Thymus (tissue), 14 donors: ENCODE measurements around the gene SLCO1B1. TPM values are rescaled to one million over a fixed set of nuclear protein-coding genes. Genes with fewer than 3 reads are reported as not detected.
"Not testable (repeated sequence)": the region's sequence is repeated elsewhere in the genome, so short reads cannot be mapped to it uniquely, and the experiment has no call there.

Source experiments
- DNase-seq, 9 donors: peaks; one replicate each; pipeline ENCODE4 v3.0.0-alpha.2; 2013; ENCODE audit warnings: low spot score in 9 of 9, low read depth in 6 of 9, missing footprints in 1 of 9
- H3K27ac ChIP-seq, 2 donors: one replicate each; pipeline ENCODE4 v1.5.1; 2013; ENCODE audit warnings: control low read depth in 1 of 2, low read depth in 1 of 2, low read length in 1 of 2, mild to moderate bottlenecking in 1 of 2, moderate library complexity in 1 of 2
- H3K27me3 ChIP-seq, 2 donors: one replicate each; pipeline ENCODE4 v1.5.1; 2013; ENCODE audit warnings: low read length in 1 of 2; ENCODE audit not compliant: control insufficient read depth in 2 of 2, insufficient read depth in 1 of 2
- H3K36me3 ChIP-seq, 2 donors: one replicate each; pipeline ENCODE4 v1.5.1; 2013; ENCODE audit warnings: low read length in 1 of 2, mild to moderate bottlenecking in 1 of 2, moderate library complexity in 1 of 2; ENCODE audit not compliant: control insufficient read depth in 2 of 2, insufficient read depth in 2 of 2
- H3K4me1 ChIP-seq, 2 donors: one replicate each; pipeline ENCODE4 v1.5.1; 2013; ENCODE audit warnings: low read length in 2 of 2; ENCODE audit not compliant: control insufficient read depth in 2 of 2, insufficient read depth in 2 of 2
- H3K4me3 ChIP-seq, 2 donors: one replicate each; pipeline ENCODE4 v1.5.1; 2013; ENCODE audit warnings: low read length in 2 of 2, control low read depth in 1 of 2, mild to moderate bottlenecking in 1 of 2
- H3K9me3 ChIP-seq, 2 donors: one replicate each; pipeline ENCODE4 v1.5.1; 2013; ENCODE audit warnings: low read length in 1 of 2, mild to moderate bottlenecking in 1 of 2; ENCODE audit not compliant: control insufficient read depth in 2 of 2, insufficient read depth in 1 of 2
- WGBS: extraction: QIAGEN DNeasy Blood & Tissue Kit; methylation state at CpG from one replicate; pipeline ENCODE4 v1.1.7; 2013; 5-methylcytosine and 5-hydroxymethylcytosine counted together
- long read RNA-seq, 10 donors: transcript quantifications; one replicate each; lab custom pipeline, GENCODE V29; 2026
- polyA plus RNA-seq: library from polyadenylated mRNA; stranded (reverse); fragments of 200-250 nt; gene quantifications from one replicate; pipeline ENCODE4 v1.2.3, GENCODE V29; 2013
- total RNA-seq: library from RNA; stranded (reverse); fragments of 120-200 nt; gene quantifications from one replicate; pipeline ENCODE4 v1.2.4, GENCODE V29; 2013
- donor health status: healthy.

SLCO1B1 gene, protein sequence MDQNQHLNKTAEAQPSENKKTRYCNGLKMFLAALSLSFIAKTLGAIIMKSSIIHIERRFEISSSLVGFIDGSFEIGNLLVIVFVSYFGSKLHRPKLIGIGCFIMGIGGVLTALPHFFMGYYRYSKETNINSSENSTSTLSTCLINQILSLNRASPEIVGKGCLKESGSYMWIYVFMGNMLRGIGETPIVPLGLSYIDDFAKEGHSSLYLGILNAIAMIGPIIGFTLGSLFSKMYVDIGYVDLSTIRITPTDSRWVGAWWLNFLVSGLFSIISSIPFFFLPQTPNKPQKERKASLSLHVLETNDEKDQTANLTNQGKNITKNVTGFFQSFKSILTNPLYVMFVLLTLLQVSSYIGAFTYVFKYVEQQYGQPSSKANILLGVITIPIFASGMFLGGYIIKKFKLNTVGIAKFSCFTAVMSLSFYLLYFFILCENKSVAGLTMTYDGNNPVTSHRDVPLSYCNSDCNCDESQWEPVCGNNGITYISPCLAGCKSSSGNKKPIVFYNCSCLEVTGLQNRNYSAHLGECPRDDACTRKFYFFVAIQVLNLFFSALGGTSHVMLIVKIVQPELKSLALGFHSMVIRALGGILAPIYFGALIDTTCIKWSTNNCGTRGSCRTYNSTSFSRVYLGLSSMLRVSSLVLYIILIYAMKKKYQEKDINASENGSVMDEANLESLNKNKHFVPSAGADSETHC
- not detected for total RNA-seq
- not detected for polyA plus RNA-seq
- long read RNA-seq, donor 1 = 0 reads
- long read RNA-seq, donor 2 = 0 reads
- long read RNA-seq, donor 3 = 0 reads
- long read RNA-seq, donor 4 = 0 reads
- long read RNA-seq, donor 5 = 0 reads
- long read RNA-seq, donor 6 = 0 reads
- long read RNA-seq, donor 7 = 0 reads
- long read RNA-seq, donor 8 = 0 reads
- long read RNA-seq, donor 9 = 0 reads
- long read RNA-seq, donor 10 = 0 reads

GRCh38 chr12:21130998-21131397, at the start of gene SLCO1B1:
Gene SLCO1B1, plus strand, starts transcription at chr12:21131194. Its CDS starts 10,381 bp downstream, at chr12:21141575.
- Histone ChIP-seq H3K4me3 (no peak within 1 kb of the TSS), H3K27ac (no peak within 1 kb of the TSS), H3K27me3 (no peaks in the 10 kb centered on the region), H3K9me3 (no peaks in the 10 kb centered on the region), H3K36me3 (no peaks in the 10 kb centered on the region), H3K4me1 (no peaks in the 10 kb centered on the region)
- 88% methylated on average over 3 of the region's 3 CpGs for WGBS
- no peak for DNase-seq

DNA sequence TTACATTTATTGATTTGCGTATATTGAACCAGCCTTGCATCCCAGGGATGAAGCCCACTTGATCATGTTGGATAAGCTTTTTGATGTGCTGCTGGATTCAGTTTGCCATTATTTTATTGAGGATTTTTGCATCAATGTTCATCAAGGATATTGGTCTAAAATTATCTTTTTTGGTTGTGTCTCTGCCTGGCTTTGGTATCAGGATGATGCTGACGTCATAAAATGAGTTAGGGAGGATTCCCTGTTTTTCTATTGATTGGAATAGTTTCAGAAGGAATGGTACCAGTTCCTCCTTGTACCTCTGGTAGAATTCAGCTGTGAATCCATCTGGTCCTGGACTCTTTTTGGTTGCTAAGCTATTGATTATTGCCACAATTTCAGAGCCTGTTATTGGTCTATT, 46.2 kb upstream of the SLCO1B1 start:
- not testable (repeated sequence) for H3K27ac ChIP-seq, H3K4me1 ChIP-seq, DNase-seq, H3K4me3 ChIP-seq, H3K27me3 ChIP-seq, H3K36me3 ChIP-seq, H3K9me3 ChIP-seq
- 64% methylated on average over 1 of the region's 2 CpGs for WGBS

GRCh38 chr12:21111732-21112131, 19.3 kb upstream of the SLCO1B1 start:
- Histone ChIP-seq H3K4me3 (no peak overlapping the region), H3K27me3 (no peaks in the 10 kb centered on the region), H3K9me3 (no peaks in the 10 kb centered on the region), H3K27ac (no peak overlapping the region), H3K36me3 (no peaks in the 10 kb centered on the region), H3K4me1 (no peaks in the 10 kb centered on the region)
- WGBS = 92% methylated on average over 4 of the region's 4 CpGs
- no peak for DNase-seq

DNA sequence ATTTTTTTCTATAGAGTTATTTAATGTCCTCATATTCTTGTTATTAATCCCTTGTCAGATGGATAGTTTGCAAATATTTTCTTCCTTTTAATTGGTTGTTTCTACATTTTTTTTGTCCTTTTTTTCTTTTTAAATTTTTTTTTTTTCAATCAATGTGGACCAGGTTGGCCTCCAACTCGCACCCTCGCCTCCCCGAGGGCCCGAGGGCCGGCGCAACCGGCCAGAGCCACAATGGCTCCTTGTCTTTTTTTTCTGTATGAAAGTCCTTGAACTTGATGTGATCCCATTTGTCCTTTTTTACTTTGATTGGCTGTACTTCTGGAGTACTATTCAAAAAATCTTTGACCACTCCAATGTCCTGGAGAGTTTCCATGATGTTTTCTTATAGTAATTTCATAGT, 17.7 kb upstream of the SLCO1B1 start:
- Histone ChIP-seq H3K27me3 (no peaks in the 10 kb centered on the region), H3K27ac (no peak overlapping the region), H3K9me3 (peaks cover 0 to 5% of the 10 kb centered on the region in 2 donors), H3K36me3 (no peaks in the 10 kb centered on the region), H3K4me3 (no peak overlapping the region), H3K4me1 (no peaks in the 10 kb centered on the region)
- WGBS = 96% methylated on average over 7 of the region's 7 CpGs
- no peak for DNase-seq

DNA sequence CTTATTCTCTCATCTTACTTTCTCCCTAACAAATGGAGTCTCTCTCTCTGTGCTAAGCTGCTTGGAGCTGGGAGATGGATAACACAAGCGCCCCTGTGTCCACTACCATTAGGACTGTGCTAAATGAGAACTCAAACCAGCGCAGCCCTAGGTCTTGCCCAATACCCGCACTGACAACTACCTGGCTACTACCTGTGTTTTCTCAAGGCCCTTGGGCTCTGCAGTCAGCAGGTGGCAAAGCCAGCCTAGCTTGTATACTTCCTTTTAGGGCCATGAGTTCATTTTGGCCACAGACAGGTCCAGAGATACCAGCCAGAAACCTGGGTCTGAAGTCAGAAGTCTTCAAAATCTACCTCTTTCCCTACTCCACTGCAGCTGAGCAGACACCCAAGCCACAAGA, 13.0 kb upstream of the SLCO1B1 start:
- no peak for DNase-seq
- H3K27me3 ChIP-seq = no peaks in the 10 kb centered on the region
- no peaks in the 10 kb centered on the region for H3K36me3 ChIP-seq
- H3K4me3 ChIP-seq = no peak overlapping the region
- H3K4me1 ChIP-seq = no peaks in the 10 kb centered on the region
- peaks cover 0 to 8% of the 10 kb centered on the region in 2 donors for H3K9me3 ChIP-seq
- 97% methylated on average over 3 of the region's 3 CpGs for WGBS
- H3K27ac ChIP-seq = no peak overlapping the region

- WGBS = 78% methylated on average over 1 of the region's 1 CpG
- Histone ChIP-seq H3K27me3 (no peaks in the 10 kb centered on the region), H3K4me3 (no peak overlapping the region), H3K27ac (no peak overlapping the region), H3K9me3 (peaks cover 0 to 8% of the 10 kb centered on the region in 2 donors), H3K36me3 (no peaks in the 10 kb centered on the region), H3K4me1 (no peaks in the 10 kb centered on the region)
- DNase-seq = no peak
These were observed 12.2 kb upstream of the SLCO1B1 start for GRCh38 chr12:21118760-21119159.

DNA sequence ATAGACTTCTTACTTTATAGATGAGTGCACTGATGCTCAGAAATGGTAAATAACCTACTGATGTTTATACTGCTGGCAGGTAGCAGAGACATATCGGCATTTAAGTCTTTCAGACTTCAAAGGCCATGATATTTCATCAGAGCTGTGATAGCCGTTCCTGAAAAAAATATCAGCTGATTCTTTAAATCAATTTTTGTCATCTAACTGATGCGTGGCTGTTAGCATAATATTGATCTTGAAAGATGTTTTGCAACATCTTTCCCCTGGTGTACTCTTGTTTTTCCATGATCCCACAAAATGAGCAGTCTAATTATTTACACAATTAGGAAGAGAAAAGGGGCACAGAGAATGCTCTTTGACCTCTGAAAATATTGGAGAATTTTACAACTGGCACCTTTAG, 1.6 kb upstream of the SLCO1B1 start:
- no peak for DNase-seq
- WGBS = 94% methylated on average over 3 of the region's 3 CpGs
- no peaks in the 10 kb centered on the region for H3K9me3 ChIP-seq
- H3K27ac ChIP-seq = no peak overlapping the region
- no peaks in the 10 kb centered on the region for H3K27me3 ChIP-seq
- no peaks in the 10 kb centered on the region for H3K36me3 ChIP-seq
- H3K4me3 ChIP-seq = no peak overlapping the region
- no peaks in the 10 kb centered on the region for H3K4me1 ChIP-seq

DNA sequence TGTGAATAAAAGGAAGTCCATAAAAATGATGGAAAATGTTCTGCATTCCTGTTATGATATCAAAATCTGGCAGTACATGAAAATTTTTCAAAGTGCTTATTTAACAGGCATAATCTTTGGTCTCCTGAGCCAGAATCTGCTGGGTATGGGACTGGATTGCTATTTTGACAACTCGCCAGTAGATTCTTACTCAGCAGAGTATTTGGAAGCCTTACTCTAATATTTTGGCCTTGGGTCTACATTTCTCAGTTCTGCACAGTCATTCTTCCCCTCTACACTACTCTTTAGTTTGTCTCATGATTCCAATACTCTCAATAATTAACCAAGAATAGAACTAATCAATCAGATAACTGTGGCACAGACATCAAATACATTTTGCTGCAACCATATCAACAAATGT, 1.1 kb upstream of the SLCO1B1 start:
- Histone ChIP-seq H3K27me3 (no peaks in the 10 kb centered on the region), H3K9me3 (no peaks in the 10 kb centered on the region)

GRCh38 chr12:21137318-21137999, 6.5 kb downstream of the SLCO1B1 start:
- H3K27me3 ChIP-seq, H3K27ac ChIP-seq, H3K4me3 ChIP-seq, H3K9me3 ChIP-seq, H3K36me3 ChIP-seq, H3K4me1 ChIP-seq, DNase-seq: not testable (repeated sequence)
- 97% methylated on average over 14 of the region's 14 CpGs for WGBS

More for the DNA sequence above, 1.1 kb upstream of the SLCO1B1 start:
- Histone ChIP-seq H3K4me3 (no peak overlapping the region), H3K4me1 (no peaks in the 10 kb centered on the region), H3K27ac (no peak overlapping the region), H3K36me3 (no peaks in the 10 kb centered on the region)
- no peak for DNase-seq
- WGBS = 85% methylated on average over 1 of the region's 1 CpG
